ENCODE results near the gene ATP5F1E. TPM values are rescaled to one million over a fixed set of nuclear protein-coding genes. Genes with fewer than 3 reads are reported as not detected.

ATP5F1E gene
- total and polyA plus RNA-seq, 2 donors (not counting 3 experiments of a cell fraction or from before 2014, with no cell fraction given), result 29.0 to 107 TPM

- POLR2A ChIA-PET, result no interaction called here
- CTCF ChIA-PET, result interaction anchor here (1.8 kb wide), 1 partner anchor 33 kb away, joined by 6 read pairs; the partner anchor contains the start of gene ATP5F1E
- H3K9ac ChIP-seq (replicated peaks; ENCODE audit: extremely low read depth, insufficient read depth, low read length), result no peak overlapping the region
- no peaks in the 10 kb centered on the region for H3K9me1 ChIP-seq (replicated peaks; ENCODE audit: control insufficient read depth, extremely low read depth, insufficient read depth, low read length)
- no peak overlapping the region for H3K4me2 ChIP-seq (ENCODE audit: insufficient read depth, low read length)
- H3K79me2 ChIP-seq (ENCODE audit: control insufficient read depth, insufficient read depth, low read length), result peaks cover 14% of the 10 kb centered on the region
- FAIRE-seq (no peak), DNase-seq (ENCODE audit: low read depth, low spot score) (no peak)
- H2AFZ ChIP-seq (ENCODE audit: low read depth, low read length), result no peak overlapping the region
- TF ChIP-seq CTCF (IDR thresholded peaks at IDR 0.05; ENCODE audit: extremely low read depth in 1 of 2, insufficient read depth in 1 of 2, low read depth in 1 of 2, low read length in 2 of 2) (no peak), FOS (IDR thresholded peaks at IDR 0.05; ENCODE audit: borderline replicate concordance, insufficient read depth, low read length) (no peak), POLR2A (IDR thresholded peaks at IDR 0.05; ENCODE audit: low read depth, low read length) (no peak), MYC (IDR thresholded peaks at IDR 0.05; ENCODE audit: low read depth, low read length) (no peak), POLR2AphosphoS5 (IDR thresholded peaks at IDR 0.05; ENCODE audit: insufficient read depth, low read depth, low read length) (no peak), EZH2 (IDR thresholded peaks at IDR 0.05; ENCODE audit: borderline replicate concordance, low read depth, low read length, severe bottlenecking) (no peak)
- no TSS peak for BruUV-seq (replicated peaks)
- H3K27me3 ChIP-seq (ENCODE audit: control insufficient read depth in 2 of 2, insufficient read depth in 2 of 2, low read length in 2 of 2), result no peaks in the 10 kb centered on the region
- intact Hi-C loops (cut with micrococcal nuclease) (loop anchor here (5.0 kb wide), 1 partner anchor 34 kb away; the partner anchor contains the start of gene ATP5F1E), dilution Hi-C loops (cut with MboI; ENCODE audit: extremely low pct_ligation_motif_present, low sequenced_read_pairs) (no loop called here)
- H3K36me3 ChIP-seq (ENCODE audit: control insufficient read depth in 2 of 2, extremely low read depth in 1 of 2, insufficient read depth in 2 of 2, low read length in 2 of 2), result peaks cover 21 to 50% of the 10 kb centered on the region in 2 experiments
- no peak overlapping the region for H3K4me3 ChIP-seq (replicated peaks in 1 of 3; ENCODE audit: insufficient read depth in 1 of 3, low read depth in 1 of 3, low read length in 3 of 3)
- no peaks in the 10 kb centered on the region for H3K4me1 ChIP-seq (ENCODE audit: control insufficient read depth, extremely low read depth, insufficient read depth, low read length)
- no peaks in the 10 kb centered on the region for H3K9me3 ChIP-seq (replicated peaks; ENCODE audit: control insufficient read depth, insufficient read depth, low read length)
- H3K27ac ChIP-seq (ENCODE audit: insufficient read depth, low read depth, low read length), result no peak overlapping the region
- H4K20me1 ChIP-seq (replicated peaks; ENCODE audit: control insufficient read depth, extremely low read depth, insufficient read depth, low read length), result no peaks in the 10 kb centered on the region
Measured at GRCh38 chr20:58998656-58999055, 33.5 kb downstream of the ATP5F1E start.

All from endothelial cell of umbilical vein (primary cell).